ENCODE results near the gene EPAS1.

The EPAS1 gene

GRCh38 chr2:46340740-46341420 is 43.7 kb downstream of the EPAS1 start:
- no peak for DNase-seq

GRCh38 chr2:46342566-46343315 is 45.5 kb downstream of the EPAS1 start:
- DNase-seq, result no peak

GRCh38 chr2:46344706-46345105 is 47.5 kb downstream of the EPAS1 start:
- no peak for DNase-seq

- no peak for DNase-seq
Measured at GRCh38 chr2:46345775-46346174, 48.6 kb downstream of the EPAS1 start.

- DNase-seq, result no peak
Measured at GRCh38 chr2:46346719-46347118, 49.5 kb downstream of the EPAS1 start.

GRCh38 chr2:46347648-46348280 is 50.6 kb downstream of the EPAS1 start:
- no peak for DNase-seq

- DNase-seq, result no peak
Measured at GRCh38 chr2:46349115-46349547, 51.9 kb downstream of the EPAS1 start.

- DNase-seq, result no peak
Measured at GRCh38 chr2:46350029-46350689, 53.0 kb downstream of the EPAS1 start.

GRCh38 chr2:46351098-46351749 is 54.0 kb downstream of the EPAS1 start:
- peak; percentile 14 to 19 for DNase-seq

- DNase-seq, result peak; percentile 53 to 57
Measured at GRCh38 chr2:46351750-46352138, 54.5 kb downstream of the EPAS1 start.

- no peak for DNase-seq
Measured at GRCh38 chr2:46352621-46353020, 55.4 kb downstream of the EPAS1 start.

GRCh38 chr2:46353509-46353908 is 56.3 kb downstream of the EPAS1 start:
- no peak for DNase-seq

- no peak for DNase-seq
Measured at GRCh38 chr2:46355756-46356155, 58.5 kb downstream of the EPAS1 start.

GRCh38 chr2:46356991-46357390 is 59.8 kb downstream of the EPAS1 start:
- DNase-seq, result no peak

- DNase-seq, result no peak
Measured at GRCh38 chr2:46358713-46359112, 61.5 kb downstream of the EPAS1 start.

- no peak for DNase-seq
Measured at GRCh38 chr2:46360303-46360702, 63.1 kb downstream of the EPAS1 start.

GRCh38 chr2:46361920-46362666 is 64.9 kb downstream of the EPAS1 start:
- no peak for DNase-seq

- DNase-seq, result no peak
Measured at GRCh38 chr2:46362667-46363012, 65.4 kb downstream of the EPAS1 start.

- DNase-seq, result no peak
Measured at GRCh38 chr2:46363535-46364170, 66.4 kb downstream of the EPAS1 start.

- DNase-seq, result peak in 1 of 2 donors; percentile 21
Measured at GRCh38 chr2:46364797-46365457, 67.7 kb downstream of the EPAS1 start.
